Left renal cortex interstitium (tissue), 4 donors: ENCODE results near the gene DDIT4. TPM values are rescaled to one million over a fixed set of nuclear protein-coding genes. Genes with fewer than 3 reads are reported as not detected.
"Not testable (repeated sequence)": the region's sequence is repeated elsewhere in the genome, so short reads cannot be mapped to it uniquely, and the experiment has no call there.

Experiments
- DNase-seq, 4 donors: peaks; one replicate each; pipeline ENCODE4 v3.0.0-alpha.2; 2013; ENCODE audit warnings: low read depth in 4 of 4, low spot score in 2 of 4, missing footprints in 1 of 4
- polyA plus RNA-seq, 4 donors: library from polyadenylated mRNA; unstranded; fragments of 120-200 nt; gene quantifications; one replicate each; pipeline ENCODE4 v1.2.1, GENCODE V29; 2013; ENCODE audit not compliant: insufficient read length in 4 of 4

Gene DDIT4
- polyA plus RNA-seq, 4 donors: 45.2 to 70.6 (median 64.9) TPM

GRCh38 chr10:72265990-72266865 lies 7.5 kb upstream of the DDIT4 start:
- DNase-seq: no peak

- no peak for DNase-seq
Observed at GRCh38 chr10:72267381-72267780, 6.3 kb upstream of the DDIT4 start.

GRCh38 chr10:72267819-72268399 lies 5.8 kb upstream of the DDIT4 start:
- DNase-seq: no peak

GRCh38 chr10:72268475-72269200 lies 5.1 kb upstream of the DDIT4 start:
- DNase-seq: not testable (repeated sequence)

- no peak for DNase-seq
Observed at GRCh38 chr10:72270607-72271281, 3.0 kb upstream of the DDIT4 start.

GRCh38 chr10:72272689-72273409 lies 875 bp upstream of the DDIT4 start:
- DNase-seq: peak in 1 of 4 donors; percentile 83

GRCh38 chr10:72274213-72274729 lies 547 bp downstream of the DDIT4 start:
- no peak for DNase-seq

- DNase-seq: no peak
Observed at GRCh38 chr10:72274730-72275350, 1.1 kb downstream of the DDIT4 start.

- no peak for DNase-seq
Observed at GRCh38 chr10:72275351-72276012, 1.8 kb downstream of the DDIT4 start.

- DNase-seq: no peak
Observed at GRCh38 chr10:72276013-72276387, 2.3 kb downstream of the DDIT4 start.

- DNase-seq: no peak
Observed at GRCh38 chr10:72276421-72277339, 3.0 kb downstream of the DDIT4 start.

GRCh38 chr10:72277340-72277995 lies 3.7 kb downstream of the DDIT4 start:
- DNase-seq: no peak

GRCh38 chr10:72277996-72278667 lies 4.4 kb downstream of the DDIT4 start:
- DNase-seq: no peak

- no peak for DNase-seq
Observed at GRCh38 chr10:72278668-72279393, 5.1 kb downstream of the DDIT4 start.

- not testable (repeated sequence) for DNase-seq
Observed at GRCh38 chr10:72279587-72279986, 5.9 kb downstream of the DDIT4 start.

- DNase-seq: no peak
Observed at GRCh38 chr10:72283131-72283530, 9.4 kb downstream of the DDIT4 start.
